ENCODE measurements around the gene HES6. TPM values are rescaled to one million over a fixed set of nuclear protein-coding genes. Genes with fewer than 3 reads are reported as not detected.

Gene HES6, protein sequence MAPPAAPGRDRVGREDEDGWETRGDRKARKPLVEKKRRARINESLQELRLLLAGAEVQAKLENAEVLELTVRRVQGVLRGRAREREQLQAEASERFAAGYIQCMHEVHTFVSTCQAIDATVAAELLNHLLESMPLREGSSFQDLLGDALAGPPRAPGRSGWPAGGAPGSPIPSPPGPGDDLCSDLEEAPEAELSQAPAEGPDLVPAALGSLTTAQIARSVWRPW
- 0.86 and 1.6 TPM in 2 replicates for total RNA-seq

DNA sequence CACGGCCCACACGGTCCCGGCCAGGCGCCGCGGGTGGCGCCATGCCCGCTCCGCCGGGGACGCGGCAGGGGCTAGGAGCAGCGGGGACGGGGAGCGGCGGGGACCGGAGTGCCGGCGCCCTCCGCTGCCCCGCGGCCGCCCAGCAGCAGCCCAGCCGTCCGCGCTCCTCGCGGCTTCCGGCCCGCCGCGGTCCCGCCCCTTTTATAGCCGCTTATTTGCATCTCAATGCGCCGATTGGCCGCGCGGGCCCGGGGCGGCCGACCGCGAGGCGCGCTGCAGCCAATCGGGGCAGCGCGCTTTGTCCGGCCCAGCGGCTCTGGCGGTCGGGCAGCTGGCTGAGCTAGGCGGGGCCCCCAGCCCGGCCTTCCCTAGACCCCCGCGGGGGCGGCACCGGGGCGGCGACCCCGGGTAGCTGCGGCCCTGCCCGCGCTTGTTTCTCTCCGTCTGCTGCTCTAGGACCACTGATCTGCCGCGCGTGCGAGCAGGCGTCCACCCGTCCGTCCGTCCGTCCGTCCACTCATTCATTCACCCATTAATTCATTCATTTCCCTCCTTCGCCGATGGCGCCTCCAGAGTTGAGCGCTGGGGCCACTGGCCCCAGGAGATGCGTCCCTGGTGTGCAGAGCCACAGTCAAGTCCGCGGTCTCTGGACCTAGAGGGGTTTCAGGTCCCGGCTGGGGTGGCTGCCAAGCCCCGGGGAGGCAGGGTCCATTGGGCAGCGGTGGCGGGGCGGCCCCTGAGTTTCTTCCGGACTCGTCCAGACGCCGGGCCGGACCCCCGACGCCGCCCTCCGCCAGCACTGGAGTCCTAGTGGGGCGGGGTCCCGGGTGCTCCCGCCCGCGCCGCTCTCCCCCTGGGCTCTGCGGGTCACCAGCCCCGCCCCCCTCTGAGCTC, at the start of gene HES6:
HES6 (minus strand) TSS at position 176 of the 894 bp plus-strand sequence; CDS start at position 43, 133 bp downstream.

GRCh38 chr2:238287737-238288649, 48.2 kb upstream of the HES6 start, which contains the start of gene PER2:
TSS of gene PER2 (minus strand) at chr2:238288610. CDS start at chr2:238277936, 10,674 bp downstream.

DNA sequence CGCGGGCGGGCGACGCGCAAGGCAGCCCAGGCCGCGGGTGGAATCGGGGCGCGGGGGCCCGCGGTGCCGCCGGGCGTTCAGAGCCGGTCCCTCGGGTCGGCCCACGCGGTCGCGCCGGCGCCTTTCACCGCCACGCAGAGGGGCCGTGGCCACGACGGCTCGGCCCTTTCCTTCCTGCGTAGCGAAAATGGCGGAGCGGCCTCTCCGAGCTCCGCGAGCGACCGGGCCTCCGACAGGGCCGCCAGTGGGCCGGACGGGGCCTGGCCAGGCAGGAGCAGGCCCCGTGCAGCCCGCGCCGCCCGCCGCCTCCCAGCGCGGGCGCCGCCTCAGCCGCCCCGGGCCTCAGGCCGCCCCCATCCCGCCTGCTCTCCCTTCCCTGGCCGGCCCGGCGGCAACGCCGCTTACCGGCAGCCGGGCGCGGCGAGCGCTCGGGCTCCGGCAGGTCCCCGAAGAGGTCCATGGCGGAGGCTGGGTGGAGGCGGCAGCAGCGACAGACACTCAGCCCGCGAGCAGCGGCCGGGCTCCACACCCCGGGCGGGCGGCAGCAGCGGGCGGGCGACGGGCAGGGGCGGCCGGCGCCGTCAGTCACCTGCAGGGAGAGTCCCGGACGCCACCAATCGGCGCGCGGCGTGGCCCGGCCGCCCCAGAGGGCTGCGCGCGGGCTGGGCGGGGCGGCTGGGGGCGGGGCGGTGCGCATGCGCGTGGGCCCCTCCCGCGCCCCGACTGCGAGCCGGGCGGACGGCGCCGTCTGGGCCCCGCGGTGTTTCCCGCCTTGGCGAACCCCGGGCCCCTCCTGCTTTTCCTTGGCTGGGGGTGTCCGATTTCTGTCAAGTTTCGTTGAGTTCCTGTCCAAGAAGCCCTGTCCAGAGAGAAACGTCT, 36.5 kb downstream of the HES6 start, which contains the start of gene ILKAP:
ILKAP (minus strand) TSS at position 602 of the 879 bp plus-strand sequence; CDS start at position 460, 142 bp downstream.

Other genes with a start within 250 kb of the HES6 start
- gene SCLY, start 179.0 kb downstream of the HES6 start, total RNA-seq = 8.4 and 11.2 TPM in 2 replicates
- gene ESPNL, start 139.7 kb downstream of the HES6 start, total RNA-seq = 1.3 and 7.3 TPM in 2 replicates
- gene KLHL30, start 101.4 kb downstream of the HES6 start, total RNA-seq = 0.22 and 0.39 TPM in 2 replicates
- gene ERFE, start 81.1 kb downstream of the HES6 start, total RNA-seq = 3.3 and 3.7 TPM in 2 replicates
- 21.9 and 26.1 TPM in 2 replicates for gene ILKAP, start 36.3 kb downstream of the HES6 start, total RNA-seq
- 5.6 and 6.1 TPM in 2 replicates for gene PER2, start 48.6 kb upstream of the HES6 start, total RNA-seq
- gene TRAF3IP1, start 80.5 kb upstream of the HES6 start, total RNA-seq = 10.3 and 11.2 TPM in 2 replicates
- gene ASB1, start 186.9 kb upstream of the HES6 start, total RNA-seq = 12.6 and 14.4 TPM in 2 replicates